Tibial nerve (tissue), 4 donors: ENCODE measurements around the gene ARL5A.

Experiments
- CTCF ChIP-seq, 5 experiments: fragments of 200-600 bp in 3 of 5; fragments of 450-650 bp in 2 of 5; sonication (generic) in 3 of 5; IDR thresholded peaks; one replicate each; pipeline ENCODE4 v1.5.1; 2016 to 2019; ENCODE audit warnings: antibody characterized with exemption in 5 of 5, mild to moderate bottlenecking in 3 of 5, moderate library complexity in 2 of 5
- EP300 ChIP-seq, 2 donors: sonication (generic); formaldehyde crosslinking; IDR thresholded peaks; one replicate each; pipeline ENCODE4 v1.6.1; 2017; ENCODE audit warnings: antibody characterized with exemption in 2 of 2, mild to moderate bottlenecking in 1 of 2
- POLR2A ChIP-seq, 2 donors: fragments of 450-650 bp; IDR thresholded peaks; one replicate each; pipeline ENCODE4 v1.6.1; 2017; ENCODE audit warnings: antibody characterized with exemption in 2 of 2, mild to moderate bottlenecking in 2 of 2, moderate library complexity in 2 of 2

DNA sequence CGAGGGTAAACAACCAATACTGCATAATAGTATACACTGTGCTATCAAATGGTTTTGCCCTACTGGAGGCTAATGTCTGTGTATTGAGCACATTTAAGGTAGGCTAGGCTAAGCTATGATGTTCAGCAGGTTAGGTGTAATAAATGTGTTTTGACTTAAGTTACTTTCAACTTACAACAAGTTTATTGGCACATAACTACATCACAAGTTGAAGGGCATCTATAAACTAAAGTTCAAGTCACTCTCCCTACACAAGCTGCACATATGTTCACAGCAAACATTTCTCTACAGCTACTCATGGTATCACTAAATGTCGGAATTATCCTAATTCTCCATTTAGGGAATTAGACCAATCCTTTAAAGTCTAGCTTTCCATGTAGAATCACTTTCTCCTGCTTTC, 11.4 kb downstream of the ARL5A start:
- TF ChIP-seq CTCF (IDR thresholded peaks at IDR 0.05) (no peak), EP300 (IDR thresholded peaks at IDR 0.05) (no peak), POLR2A (IDR thresholded peaks at IDR 0.05) (no peak)
